Activated T-cell treated with anti-CD3 and anti-CD28 coated beads for 24 hours (primary cell): Measurements from ENCODE around the gene INTS15.
A peak's percentile ranks its signal among the peaks of the same experiment; 100 is the strongest.
"Not testable (repeated sequence)": the region's sequence is repeated elsewhere in the genome, so short reads cannot be mapped to it uniquely, and the experiment has no call there.

Source experiments
- DNase-seq: peaks from one replicate; pipeline ENCODE4 v3.0.0-alpha.2; 2020; ENCODE audit warnings: low read depth

Gene INTS15

DNA sequence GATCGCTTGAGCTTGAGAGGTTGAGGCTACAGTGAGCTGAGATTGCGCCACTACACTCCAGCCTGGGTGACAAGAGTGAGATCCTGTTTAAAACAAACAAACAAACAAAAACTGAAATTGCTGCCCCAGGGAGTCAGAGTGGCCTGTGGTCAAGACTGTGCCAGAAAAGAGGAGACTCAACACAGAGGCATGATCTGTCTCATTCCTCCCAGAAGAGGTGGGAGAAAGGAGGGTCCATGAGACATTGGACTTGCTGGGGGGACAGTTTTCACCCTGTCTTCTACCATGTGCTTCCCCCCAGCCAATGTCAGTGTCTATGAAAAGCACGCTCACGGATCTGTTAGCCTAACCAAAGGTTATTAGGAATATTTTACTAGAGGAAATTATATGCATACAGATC lies 28.8 kb downstream of the INTS15 start:
- DNase-seq: no peak

DNA sequence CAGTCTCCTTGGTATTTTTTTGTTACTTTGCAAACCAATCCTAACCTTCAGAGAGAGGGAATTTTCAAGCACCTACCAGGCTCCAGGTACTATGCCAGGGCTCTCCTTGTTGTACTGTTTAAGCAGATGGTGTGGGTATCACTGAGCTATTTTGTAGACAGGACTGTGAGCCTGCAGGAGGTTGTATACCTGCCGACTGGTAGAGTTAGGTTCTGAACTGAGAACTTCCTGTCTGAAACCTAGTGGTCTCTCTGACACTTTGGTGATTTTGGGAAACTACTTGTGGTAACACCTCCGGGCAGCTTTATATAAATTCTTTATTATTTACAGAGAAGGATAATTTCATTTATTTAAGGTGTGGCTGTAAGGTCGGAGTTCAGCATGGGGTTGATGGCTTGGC lies 30.1 kb downstream of the INTS15 start:
- DNase-seq: no peak

DNA sequence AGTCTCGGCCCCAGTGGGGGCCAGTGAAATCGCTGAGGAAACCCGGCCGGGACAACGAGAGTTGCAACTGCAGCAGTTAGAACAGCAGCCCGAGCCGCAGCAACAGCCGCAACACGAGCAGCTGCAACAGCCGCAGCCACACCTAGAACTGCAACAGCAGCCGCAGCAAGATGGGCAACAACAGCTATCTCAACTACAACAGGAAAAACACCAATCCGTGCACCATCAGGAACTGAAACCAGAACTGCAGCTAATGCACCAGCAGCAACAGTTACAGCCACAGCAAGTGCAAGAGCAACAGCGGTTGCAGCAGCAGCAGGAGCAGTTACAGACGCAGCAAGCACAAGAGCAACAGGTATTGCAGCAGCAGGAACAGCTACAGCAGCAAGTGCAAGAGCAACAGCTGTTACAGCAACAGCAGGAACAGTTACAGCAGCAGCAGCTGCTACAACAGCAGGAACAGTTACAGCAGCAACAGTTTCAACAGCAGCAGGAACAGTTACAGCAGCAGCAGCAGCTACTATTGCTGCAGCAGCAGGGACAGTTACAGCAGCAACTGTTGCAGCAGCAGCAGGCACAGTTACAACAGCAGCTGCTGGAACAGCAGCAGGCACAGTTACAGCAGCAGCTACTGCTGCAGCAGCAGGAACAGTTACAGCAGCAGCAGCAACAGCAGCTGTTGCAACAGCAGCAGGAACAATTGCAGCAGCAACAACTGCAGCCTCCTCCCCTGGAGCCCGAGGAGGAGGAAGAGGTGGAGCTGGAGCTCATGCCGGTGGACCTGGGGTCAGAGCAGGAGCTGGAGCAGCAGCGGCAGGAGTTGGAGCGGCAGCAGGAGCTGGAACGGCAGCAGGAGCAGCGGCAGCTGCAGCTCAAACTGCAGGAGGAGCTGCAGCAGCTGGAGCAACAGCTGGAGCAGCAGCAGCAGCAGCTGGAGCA lies 31.6 kb downstream of the INTS15 start:
- DNase-seq: no peak

DNA sequence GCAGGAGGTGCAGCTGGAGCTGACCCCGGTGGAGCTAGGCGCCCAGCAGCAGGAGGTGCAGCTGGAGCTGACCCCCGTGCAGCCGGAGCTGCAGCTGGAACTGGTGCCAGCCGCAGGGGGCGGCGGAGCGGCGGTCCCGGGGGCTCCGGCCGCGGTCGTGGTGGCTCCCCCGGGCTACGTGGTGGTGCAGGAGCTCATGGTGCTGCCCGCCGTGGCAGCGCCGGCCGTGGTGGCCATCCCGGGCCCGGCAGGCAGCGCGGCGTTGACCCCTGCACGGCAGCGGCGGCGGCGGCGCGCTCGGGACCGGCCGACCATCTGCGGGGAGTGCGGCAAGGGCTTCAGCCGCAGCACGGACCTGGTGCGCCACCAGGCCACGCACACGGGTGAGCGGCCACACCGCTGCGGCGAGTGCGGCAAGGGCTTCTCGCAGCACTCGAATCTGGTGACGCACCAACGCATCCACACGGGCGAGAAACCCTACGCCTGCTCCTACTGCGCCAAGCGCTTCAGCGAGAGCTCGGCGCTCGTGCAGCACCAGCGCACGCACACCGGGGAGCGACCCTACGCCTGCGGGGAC lies 32.4 kb downstream of the INTS15 start:
- no peak for DNase-seq

DNA sequence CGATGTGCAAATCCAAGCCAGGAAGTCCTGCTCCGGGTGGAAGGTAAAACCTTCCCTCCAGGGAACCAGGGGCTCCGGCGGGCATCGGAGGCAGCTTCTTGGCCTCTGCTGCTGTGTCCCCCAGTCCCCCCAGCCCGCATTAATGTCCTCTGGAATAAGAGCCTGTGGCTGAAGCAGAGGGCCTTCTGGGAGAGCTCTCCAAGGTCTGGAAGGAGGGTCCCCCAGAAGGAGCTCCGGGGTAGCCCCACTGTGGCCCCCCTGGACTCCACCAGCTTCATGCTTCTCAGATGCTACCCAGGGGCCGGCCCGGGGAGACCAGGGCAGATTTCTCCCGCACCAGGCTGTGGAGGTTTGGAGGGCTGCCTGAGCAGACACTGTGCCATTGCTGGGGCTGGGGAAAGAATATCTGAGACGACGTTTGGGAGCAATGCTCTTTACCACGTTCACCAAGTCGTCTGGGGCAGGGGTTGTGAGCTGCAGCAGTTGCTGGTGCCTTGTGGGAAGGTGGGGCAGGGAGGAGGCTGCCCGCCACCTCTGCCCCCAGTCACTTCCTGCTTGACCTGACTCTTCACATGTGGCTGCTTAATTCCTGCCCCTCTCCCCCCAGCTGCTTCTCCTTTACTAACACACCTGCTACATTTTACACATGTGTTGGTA lies 33.9 kb downstream of the INTS15 start:
- no peak for DNase-seq

DNA sequence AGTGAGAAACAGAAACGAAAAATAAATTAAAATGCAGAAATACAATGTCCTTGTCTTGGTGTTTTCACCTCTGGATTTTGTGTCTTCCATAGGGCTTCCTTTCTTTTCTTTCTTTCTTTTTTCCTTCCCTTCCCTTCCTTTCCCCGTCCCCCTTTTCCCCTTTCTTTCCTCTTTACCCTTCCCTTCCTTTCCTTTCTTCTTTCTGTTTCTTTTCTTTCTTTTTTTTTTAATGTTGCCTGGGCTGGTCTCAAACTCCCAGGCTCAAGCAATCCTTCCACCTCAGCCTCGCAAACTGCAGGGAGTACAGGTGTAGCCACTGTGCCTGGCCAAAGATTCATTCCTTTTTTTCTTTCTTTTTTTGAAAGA lies 34.4 kb downstream of the INTS15 start:
- DNase-seq: no peak

DNA sequence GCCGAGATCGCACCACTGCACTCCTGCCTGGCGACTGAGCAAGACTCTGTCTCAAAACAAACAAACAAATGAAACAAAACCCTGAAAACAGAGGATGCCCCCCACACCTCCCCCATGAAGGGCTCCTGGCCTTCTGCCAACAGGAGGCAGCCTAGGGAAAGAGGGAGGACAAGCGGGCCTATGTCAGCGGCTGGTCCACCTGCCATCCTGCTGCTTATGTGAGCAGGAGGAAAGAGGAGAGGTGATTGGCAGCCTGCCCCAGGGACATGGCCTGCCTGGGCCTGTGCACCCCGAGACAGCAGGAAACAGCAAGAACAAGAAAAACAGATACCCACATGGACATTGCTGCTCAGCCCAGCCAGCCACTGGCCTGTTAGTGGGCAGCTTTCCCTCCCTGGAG lies 38.2 kb downstream of the INTS15 start:
- DNase-seq: no peak

DNA sequence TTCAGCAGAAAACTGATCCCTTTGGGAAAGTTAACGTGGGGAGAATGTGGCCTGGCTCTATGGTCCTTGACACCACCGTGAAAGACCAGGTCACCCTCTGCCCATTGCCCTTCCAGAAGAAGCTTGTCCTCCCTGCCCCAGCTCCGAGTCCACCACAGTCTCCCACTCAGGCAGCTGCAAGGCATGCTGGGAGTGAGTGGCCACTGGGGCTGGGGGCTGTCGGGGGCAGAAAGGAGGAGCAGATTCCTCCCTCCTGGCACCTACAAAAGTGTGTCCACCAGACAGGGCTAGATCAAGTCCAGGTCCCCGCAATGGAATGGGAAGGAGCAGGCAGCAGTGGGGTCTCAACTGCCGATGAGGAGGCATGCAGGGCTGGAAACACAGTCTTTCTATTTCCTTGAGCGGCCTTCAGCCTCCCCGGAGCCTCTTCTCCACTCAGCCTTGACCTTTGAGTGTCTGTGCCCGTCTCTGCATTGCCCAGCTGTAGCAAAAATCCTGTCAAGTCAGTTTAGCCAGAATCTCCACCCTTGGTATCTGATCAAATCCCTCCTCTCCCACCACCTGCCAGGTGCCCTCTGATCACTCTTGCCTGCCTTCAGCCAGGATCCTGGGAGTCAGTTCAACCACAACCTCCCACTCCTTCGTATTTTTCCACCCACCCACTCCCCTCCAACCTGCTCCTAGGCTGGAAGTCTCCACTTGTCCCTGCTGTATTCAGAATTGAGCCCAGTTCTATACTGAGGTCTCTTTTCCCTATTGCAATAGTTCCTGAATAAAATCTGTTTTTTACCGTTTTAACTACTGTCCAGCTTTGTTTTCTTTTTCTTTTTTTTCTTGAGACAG lies 40.4 kb downstream of the INTS15 start:
- no peak for DNase-seq

DNA sequence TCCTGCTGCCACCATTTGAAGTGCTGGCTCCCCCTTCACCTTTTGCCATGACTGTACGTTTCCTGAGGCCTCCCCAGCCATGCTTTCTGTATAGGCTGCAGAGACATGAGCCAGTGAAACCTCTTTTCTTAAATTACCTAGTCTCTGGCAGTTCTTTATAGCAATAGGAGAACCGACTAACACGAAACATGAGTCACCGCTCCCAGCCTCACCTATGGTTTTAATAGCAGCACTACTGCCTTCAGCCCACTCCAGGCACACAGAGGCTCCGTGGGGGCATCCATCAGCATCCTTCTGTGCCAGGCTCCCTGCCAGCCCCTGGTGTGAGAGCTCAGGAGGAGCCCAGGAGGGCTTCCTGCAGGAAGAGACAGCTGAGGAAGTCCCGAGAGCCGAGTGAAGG lies 41.8 kb downstream of the INTS15 start:
- no peak for DNase-seq

DNA sequence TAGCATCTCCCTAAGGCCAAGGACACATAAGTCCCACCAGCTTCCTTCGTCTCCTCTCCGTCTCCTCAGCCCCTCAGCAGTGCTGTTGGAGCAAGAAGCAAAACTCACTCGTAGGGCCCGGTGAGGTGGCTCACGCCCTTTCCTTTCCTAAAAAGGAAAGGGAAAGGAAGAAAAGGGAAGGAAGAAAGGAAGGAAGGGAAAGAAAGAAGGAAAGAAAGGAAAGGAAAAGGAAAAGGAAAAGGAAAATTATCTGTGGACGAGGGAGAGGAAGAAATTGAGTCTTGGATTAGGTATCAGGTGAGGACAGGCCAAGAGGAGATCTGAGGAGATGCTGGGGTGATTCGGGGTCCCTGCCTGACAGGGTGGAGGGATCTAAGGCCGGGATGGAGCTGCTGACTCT lies 44.2 kb downstream of the INTS15 start:
- no peak for DNase-seq

DNA sequence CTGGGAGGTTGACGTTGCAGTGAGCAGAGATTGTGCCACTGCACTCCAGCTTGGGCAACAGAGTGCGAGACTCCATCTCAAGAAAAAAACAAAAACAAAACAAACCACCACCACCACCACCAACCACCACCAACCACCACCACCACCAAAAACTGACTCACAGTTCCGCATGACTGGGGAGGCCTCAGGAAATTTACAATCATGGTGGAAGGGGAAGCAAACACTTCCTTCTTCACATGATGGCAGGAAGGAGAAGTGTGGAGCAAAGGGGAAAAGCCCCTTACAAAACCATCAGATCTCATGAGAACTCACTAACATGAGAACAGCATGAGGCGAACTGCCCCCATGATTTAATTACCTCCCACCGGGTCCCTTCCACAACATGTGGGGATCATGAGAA lies 45.1 kb downstream of the INTS15 start:
- not testable (repeated sequence) for DNase-seq

DNA sequence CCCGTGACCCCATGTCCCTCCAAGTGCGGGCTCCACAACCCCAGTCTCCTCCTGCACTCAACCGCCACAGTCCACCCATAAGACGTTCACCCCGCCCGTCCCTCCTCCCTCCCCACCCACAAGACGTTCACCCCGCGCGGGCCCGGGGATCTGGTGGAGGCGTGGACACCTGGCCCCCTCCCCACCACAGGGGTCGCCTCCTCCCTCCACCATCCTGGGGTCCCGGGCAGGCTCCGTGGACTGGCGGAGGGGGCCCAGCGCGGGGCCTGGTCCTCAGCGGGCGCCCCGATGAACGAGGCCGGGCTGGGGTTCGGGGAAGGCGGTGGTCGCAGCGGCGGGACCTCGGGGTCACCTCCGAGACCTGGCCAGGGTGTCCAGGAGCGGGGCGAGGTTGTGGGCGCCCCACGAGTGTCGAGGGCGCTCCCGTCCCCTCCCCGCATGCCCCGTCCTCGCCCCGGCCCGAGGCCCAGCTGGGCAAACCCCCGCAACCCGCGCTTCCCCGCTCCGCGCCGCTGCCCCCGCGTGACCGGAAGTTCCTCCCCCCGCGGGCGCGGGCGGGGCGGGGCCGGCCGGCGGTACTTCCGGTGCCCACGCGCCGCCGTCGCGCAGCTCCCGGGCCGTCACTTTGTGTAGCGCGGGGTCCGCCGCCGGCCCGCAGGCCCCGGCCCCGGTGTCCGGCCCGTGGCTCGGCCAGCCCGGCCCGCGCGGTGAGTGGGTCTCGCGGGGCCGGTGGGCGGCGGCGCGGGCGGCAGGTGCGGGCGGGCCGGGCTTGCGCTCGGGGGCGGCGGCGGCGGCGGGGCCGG lies 47.1 kb downstream of the INTS15 start, which contains the start of gene ZNF316:
TSS of gene ZNF316 (plus strand) at position 578 of the 803 bp plus-strand sequence. CDS start 5,092 bp downstream, outside the sequence.
- DNase-seq: peak; percentile 45

DNA sequence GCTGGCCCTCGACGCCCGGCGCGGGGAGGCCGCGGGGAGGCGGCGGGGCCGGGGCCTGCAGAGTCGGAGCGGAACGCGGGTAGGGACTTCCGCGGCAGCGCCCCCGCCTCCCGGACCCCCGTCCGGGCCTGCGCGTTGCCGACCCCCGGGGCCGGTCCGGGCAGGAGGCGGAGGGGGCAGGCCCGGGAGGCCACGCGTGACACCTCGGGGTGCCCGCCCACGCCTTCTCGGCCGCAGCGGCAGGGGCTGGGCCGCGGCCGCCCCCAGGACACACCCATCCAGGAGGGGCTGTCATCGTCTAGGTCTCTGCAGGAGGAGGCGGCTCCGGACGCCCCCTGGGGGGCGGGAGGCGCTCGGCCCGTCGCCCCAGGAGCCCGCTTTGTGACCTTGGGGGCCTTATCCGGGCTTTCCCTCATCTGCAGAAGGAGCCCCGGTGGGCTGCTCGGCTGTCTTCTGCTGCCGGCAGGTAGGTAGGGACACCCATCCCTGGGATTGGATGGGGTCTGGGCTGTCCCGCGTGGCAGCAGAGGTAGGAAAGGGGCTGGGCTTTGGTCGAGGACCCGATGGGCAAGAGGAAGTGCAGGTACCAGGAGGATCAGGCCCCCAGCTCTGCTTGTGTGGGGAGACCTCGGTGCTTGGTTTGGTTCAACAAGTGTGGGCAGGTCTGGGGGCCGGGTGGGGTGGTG lies 47.9 kb downstream of the INTS15 start:
- peak; percentile 38 for DNase-seq

DNA sequence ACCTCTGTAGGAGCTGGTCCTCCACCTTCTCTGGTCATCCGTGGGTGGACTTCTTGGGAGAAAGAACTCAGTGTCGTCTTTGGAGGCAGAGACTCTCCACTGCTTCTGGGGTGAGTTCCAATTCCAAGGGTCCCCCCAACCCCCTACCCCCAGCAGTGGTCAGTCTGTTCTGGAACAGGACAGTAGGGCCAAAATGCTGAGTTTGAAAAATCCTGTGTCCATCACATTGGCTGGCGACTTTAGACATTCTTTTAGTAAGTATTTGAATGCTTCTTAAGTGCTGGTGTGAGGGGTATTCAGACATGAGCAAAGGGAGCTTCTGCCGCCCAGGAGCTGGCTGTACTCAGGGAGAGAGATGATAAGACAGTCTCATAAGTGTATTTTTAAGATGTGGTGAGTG lies 49.2 kb downstream of the INTS15 start:
- DNase-seq: no peak

DNA sequence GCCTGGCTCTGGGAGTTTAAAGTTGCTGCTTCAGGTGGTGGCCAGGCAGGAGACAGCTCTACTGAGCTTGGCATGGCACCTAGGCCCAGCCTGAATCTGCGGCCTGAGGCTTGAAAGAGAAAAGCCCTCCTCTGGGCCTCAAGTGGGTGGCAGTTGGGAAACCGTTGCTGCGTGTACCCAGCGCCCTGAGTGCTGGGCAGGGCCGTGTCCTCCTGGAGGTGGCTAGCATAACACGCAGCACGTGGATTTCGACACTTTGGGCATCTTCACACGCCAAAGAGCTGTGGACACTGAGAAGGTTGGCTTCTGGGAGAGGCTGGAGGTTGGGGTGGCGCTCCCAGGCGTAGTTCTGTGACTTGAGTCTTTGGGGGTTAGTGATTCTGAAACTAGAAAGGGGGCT lies 49.8 kb downstream of the INTS15 start:
- no peak for DNase-seq

DNA sequence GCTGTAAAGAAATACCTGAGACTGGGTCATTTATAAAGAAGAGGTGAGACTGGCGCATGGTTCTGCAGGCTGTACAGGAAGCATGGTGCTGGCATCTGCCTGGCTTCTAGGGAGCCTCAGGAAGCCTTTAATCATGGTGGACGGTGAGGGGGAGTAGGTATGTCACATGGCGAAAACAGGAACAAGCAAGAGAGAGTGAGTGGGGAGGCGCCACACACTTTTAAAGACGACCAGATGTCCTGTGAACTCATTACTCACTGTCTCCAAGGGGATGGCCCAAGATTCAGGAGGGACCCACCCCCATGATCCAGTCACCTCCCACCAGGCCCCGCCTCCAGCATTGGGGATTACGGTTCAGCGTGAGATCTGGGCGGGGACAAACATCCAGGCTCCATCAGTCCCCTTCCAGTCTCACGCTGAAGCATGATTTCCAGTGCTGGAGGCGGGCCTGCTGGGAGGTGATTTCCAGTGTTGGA lies 50.5 kb downstream of the INTS15 start:
- peak; percentile 29 for DNase-seq

DNA sequence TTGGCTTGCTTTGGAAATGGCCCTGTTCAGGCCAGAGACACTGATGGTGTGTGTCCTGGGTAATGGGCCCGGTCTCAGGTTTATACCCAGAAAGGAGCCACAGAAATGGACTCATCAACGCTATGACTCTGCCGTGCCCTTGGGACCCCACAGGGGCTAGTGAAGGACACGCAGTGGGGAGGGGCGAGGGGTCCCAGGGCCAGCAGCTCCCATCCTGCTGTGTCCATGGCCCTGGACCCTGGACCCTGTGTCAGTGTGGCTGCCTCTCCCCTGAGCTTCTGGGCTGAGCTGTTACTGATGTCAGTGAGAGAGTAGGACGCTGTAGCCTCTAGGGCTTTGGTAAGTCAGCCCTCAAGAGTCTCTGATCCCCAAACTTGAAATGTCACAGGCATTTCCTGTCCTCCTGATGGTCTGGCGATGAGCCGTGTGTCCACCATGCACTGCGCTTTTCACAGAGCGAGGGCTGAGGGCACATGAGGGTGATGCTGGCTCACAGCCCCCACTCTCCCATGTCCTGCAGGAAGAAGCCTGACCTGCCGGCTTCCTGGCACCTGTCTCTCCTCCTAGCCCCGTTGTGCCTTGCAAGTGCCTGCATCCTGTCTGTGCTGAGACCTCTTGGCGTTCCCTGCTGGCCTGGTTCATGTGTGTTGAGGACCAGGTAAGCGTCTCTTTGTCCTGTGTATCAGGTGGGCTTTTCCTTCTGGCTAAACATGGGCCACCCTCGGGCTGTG lies 51.6 kb downstream of the INTS15 start:
- no peak for DNase-seq

DNA sequence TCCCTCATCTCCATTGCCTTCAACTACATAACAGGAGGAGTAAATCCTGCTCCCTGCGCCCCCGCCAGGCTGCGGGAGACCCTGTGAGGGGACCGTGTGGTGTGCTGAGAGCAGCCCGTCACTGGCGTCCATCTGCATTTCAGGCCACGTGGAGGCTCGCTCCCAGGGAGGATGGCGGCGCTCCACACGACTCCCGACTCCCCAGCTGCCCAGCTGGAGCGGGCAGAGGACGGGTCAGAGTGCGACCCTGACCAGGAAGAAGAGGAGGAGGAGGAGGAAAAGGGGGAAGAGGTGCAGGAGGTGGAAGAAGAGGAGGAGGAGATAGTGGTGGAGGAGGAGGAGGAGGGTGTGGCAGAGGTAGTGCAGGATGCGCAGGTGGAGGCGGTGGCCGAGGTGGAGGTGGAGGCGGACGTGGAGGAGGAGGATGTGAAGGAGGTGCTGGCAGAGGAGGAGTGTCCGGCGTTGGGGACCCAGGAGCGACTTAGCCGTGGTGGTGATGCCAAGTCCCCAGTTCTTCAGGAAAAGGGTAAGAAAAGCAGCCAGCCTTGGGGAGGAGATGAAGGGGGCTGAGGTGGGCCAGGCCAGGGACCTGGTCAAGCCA lies 52.5 kb downstream of the INTS15 start:
- DNase-seq: no peak

DNA sequence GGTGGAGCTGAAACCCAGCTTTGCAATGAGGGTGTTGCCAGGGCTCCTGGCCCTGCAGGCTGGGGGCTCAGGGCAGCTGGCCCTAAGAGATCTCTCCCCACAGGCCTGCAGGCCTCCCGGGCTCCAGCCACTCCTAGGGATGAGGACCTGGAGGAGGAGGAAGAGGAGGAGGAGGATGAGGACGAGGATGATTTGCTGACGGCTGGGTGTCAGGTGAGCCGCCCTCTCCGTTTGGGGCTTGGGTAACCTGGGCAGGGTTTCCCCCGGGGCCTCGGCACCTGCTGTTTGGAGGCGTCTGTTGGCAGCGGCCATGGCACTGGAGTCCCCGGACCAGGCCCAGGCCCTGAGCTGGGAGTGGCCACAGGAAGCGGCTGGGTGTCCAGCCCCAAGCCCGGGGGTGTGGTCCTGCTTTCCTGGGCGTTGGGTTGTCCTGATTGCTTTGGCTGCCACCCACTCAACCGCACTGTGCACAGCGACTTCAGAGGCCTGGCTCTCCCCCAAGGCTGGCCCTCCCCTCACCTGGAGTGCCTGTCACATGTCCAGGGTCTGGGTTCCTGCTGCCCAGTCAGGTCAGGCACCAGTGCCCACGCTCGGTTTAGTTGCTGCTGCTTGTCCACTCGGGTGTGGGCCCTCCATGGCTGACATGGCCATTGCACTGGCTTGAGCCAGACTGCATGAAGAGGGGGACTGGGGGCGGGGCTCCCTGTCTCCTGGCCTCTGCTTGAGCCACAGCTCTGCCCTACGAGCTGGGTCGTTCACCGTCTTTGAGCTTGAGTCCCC lies 53.2 kb downstream of the INTS15 start:
- no peak for DNase-seq
